ENCODE results near the gene SSTR1. TPM values are rescaled to one million over a fixed set of nuclear protein-coding genes. Genes with fewer than 3 reads are reported as not detected.
A peak's percentile ranks its signal among the peaks of the same experiment; 100 is the strongest.

The SSTR1 gene
- total and polyA plus RNA-seq, 2 experiments from 2014 or later, result 18.4 to 26.7 TPM

DNA sequence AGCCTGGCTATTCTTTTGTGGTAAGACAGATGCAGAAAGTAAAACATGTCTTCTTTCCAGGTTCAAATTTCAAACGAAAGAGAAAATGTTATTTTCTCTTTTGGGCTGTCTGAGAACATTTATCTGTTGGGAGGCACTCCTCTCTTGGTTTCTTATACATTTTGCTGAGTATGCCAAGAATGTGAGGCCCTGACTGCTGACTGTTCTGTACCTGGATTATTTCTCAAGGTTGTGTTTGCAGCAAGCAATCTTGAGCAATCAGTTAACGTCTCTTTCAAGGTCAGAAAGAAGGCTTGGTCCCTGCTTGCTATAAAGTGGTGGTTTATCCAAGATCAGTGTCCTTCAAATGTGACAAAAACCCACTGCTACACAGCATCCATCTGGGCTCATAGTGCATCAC, 9.8 kb downstream of the SSTR1 start:
- no peaks in the 10 kb centered on the region for H3K9me3 ChIP-seq (ENCODE audit: low read depth)
- no peak for DNase-seq
- no peaks in the 10 kb centered on the region for H4K20me1 ChIP-seq (ENCODE audit: insufficient read depth)
- TF ChIP-seq EZH2 (IDR thresholded peaks at IDR 0.05; ENCODE audit: insufficient read depth, poor library complexity, severe bottlenecking) (no peak), EZH2phosphoT487 (IDR thresholded peaks at IDR 0.05; ENCODE audit: insufficient read depth, low read depth) (no peak)
- no peak overlapping the region for H3K4me3 ChIP-seq
- H3F3A ChIP-seq (ENCODE audit: insufficient read depth), result peaks cover 33% of the 10 kb centered on the region
- no peak overlapping the region for H2AFZ ChIP-seq
- H3K4me1 ChIP-seq (ENCODE audit: insufficient read depth), result peaks cover 12% of the 10 kb centered on the region
- no peak overlapping the region for H3K27ac ChIP-seq
- H3K79me2 ChIP-seq (ENCODE audit: insufficient read depth), result peaks cover 5% of the 10 kb centered on the region; the same call in 1 of the 2 replicates
- no peaks in the 10 kb centered on the region for H3K9me2 ChIP-seq (ENCODE audit: insufficient read depth)
- H3K4me2 ChIP-seq (ENCODE audit: unreplicated experiment), result no peak overlapping the region
- no peaks in the 10 kb centered on the region for H3K27me3 ChIP-seq (replicated peaks; ENCODE audit: insufficient read depth)
- WGBS, 2 experiments (ENCODE audit: low coverage in 1 of 2, low lambda C conversion rate in 2 of 2, missing lambda C conversion rate in 2 of 2), result 42 to 64% methylated on average over 2 of the region's 2 CpGs
- H3K36me3 ChIP-seq (ENCODE audit: low read depth), result 0 out of 2 replicates have a peak, but pooled peaks cover 3% of the 10 kb centered on the region
- in situ Hi-C loops (cut with MboI), result loop anchor here (25.0 kb wide), 2 partner anchors 505 to 645 kb away; no protein-coding TSS in a partner anchor
- H3K9ac ChIP-seq, result no peak overlapping the region

DNA sequence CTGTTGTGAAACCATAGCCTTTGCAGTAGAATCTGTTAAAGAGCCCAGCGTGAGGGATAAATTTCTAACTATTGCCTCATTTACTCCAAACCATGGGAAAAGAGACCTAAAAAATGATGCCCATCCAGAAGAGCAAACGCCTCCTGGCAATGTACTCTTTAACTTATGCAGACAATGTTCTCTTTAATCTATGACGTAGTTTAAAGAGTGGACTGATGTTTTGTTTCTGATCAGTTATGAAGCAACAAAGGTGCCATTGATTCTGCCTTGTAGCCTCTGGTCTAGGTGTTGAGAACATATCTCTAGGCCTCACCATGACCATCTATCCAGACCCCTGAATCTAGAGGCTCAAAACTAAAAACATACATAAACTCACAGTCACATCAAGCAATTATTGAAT, 13.4 kb downstream of the SSTR1 start:
- no peak overlapping the region for H3K9ac ChIP-seq
- TF ChIP-seq EZH2 (IDR thresholded peaks at IDR 0.05; ENCODE audit: insufficient read depth, poor library complexity, severe bottlenecking) (no peak), EZH2phosphoT487 (IDR thresholded peaks at IDR 0.05; ENCODE audit: insufficient read depth, low read depth) (no peak)
- 0 out of 2 replicates have a peak, but pooled peaks cover under 1% of the 10 kb centered on the region for H3F3A ChIP-seq (ENCODE audit: insufficient read depth)
- H3K9me2 ChIP-seq (ENCODE audit: insufficient read depth), result no peaks in the 10 kb centered on the region
- no peak overlapping the region for H3K27ac ChIP-seq
- H3K27me3 ChIP-seq (replicated peaks; ENCODE audit: insufficient read depth), result no peaks in the 10 kb centered on the region
- H4K20me1 ChIP-seq (ENCODE audit: insufficient read depth), result no peaks in the 10 kb centered on the region
- H3K4me3 ChIP-seq, result no peak overlapping the region
- no peak overlapping the region for H2AFZ ChIP-seq
- no peaks in the 10 kb centered on the region for H3K9me3 ChIP-seq (ENCODE audit: low read depth)
- no peak overlapping the region for H3K4me2 ChIP-seq (ENCODE audit: unreplicated experiment)
- H3K36me3 ChIP-seq (ENCODE audit: low read depth), result no peaks in the 10 kb centered on the region
- H3K4me1 ChIP-seq (ENCODE audit: insufficient read depth), result no peaks in the 10 kb centered on the region; the same call in 1 of the 2 replicates
- in situ Hi-C loops (cut with MboI), result loop anchor here (25.0 kb wide), 2 partner anchors 509 to 641 kb away; no protein-coding TSS in a partner anchor
- 91 to 93% methylated on average over 3 of the region's 3 CpGs for WGBS, 2 experiments (ENCODE audit: low coverage in 1 of 2, low lambda C conversion rate in 2 of 2, missing lambda C conversion rate in 2 of 2)
- H3K79me2 ChIP-seq (ENCODE audit: insufficient read depth), result no peaks in the 10 kb centered on the region
- no peak for DNase-seq

DNA sequence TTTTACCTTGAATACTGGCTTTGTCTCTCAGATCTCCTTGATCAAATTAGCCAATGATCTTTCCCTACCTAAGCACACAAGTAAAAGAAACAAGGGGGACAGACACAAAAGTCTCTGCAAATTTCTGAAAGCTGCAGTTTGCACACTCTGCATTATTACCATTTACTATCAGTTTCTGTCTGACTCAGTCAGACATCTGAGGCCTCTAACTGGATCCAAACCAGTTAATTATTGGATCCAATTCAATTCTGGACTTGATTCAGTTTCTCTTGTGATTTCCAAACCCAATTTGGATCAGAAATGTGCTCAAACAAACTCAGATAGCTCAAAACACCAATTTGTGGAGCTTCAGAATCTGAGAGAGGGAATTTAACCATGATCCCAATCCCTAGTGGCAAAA, 16.6 kb downstream of the SSTR1 start:
- no peaks in the 10 kb centered on the region for H3K9me3 ChIP-seq (ENCODE audit: low read depth)
- DNase-seq, result no peak
- in situ Hi-C loops (cut with MboI), result loop anchor here (25.0 kb wide), 2 partner anchors 512 to 638 kb away; no protein-coding TSS in a partner anchor

DNA sequence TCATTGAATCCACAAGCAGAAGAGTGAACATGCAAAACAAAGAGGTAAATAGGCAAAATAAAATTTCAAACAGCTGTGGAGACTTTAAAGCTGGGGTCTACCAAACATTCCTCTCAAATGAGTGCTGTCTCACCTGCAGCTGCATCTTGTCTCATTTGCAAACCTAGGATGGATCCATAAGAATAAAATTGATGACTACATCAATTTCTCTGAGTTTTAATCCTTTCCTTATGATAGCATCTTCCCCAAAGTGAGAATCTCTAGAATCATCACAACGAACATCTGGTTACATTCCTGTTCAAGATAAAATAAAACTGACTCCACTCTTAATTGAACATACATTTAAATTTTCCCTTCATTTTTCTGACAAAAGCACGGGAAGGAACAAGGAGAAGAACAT, 18.2 kb downstream of the SSTR1 start:
- no peak for DNase-seq
- WGBS, 2 experiments (ENCODE audit: low coverage in 1 of 2, low lambda C conversion rate in 2 of 2, missing lambda C conversion rate in 2 of 2), result 71 to 76% methylated on average over 2 of the region's 2 CpGs
- TF ChIP-seq EZH2phosphoT487 (IDR thresholded peaks at IDR 0.05; ENCODE audit: insufficient read depth, low read depth), result no peak
- no peak for TF ChIP-seq EZH2 (IDR thresholded peaks at IDR 0.05; ENCODE audit: insufficient read depth, poor library complexity, severe bottlenecking)

More for the DNA sequence above, 16.6 kb downstream of the SSTR1 start:
- no peaks in the 10 kb centered on the region for H3K27me3 ChIP-seq (replicated peaks; ENCODE audit: insufficient read depth)
- H3K4me3 ChIP-seq, result no peak overlapping the region
- H4K20me1 ChIP-seq (ENCODE audit: insufficient read depth), result no peaks in the 10 kb centered on the region
- H2AFZ ChIP-seq, result peak overlapping the region; percentile 4; the same call in 1 of the 2 replicates
- no peak overlapping the region for H3K27ac ChIP-seq
- H3K9ac ChIP-seq, result no peak overlapping the region
- H3K4me1 ChIP-seq (ENCODE audit: insufficient read depth), result no peaks in the 10 kb centered on the region; the same call in 1 of the 2 replicates
- no peak overlapping the region for H3K4me2 ChIP-seq (ENCODE audit: unreplicated experiment)
- H3K9me2 ChIP-seq (ENCODE audit: insufficient read depth), result no peaks in the 10 kb centered on the region
- no peak for TF ChIP-seq EZH2phosphoT487 (IDR thresholded peaks at IDR 0.05; ENCODE audit: insufficient read depth, low read depth)
- no peak for TF ChIP-seq EZH2 (IDR thresholded peaks at IDR 0.05; ENCODE audit: insufficient read depth, poor library complexity, severe bottlenecking)
- no peaks in the 10 kb centered on the region for H3K36me3 ChIP-seq (ENCODE audit: low read depth)
- no peaks in the 10 kb centered on the region for H3F3A ChIP-seq (ENCODE audit: insufficient read depth)
- no peaks in the 10 kb centered on the region for H3K79me2 ChIP-seq (ENCODE audit: insufficient read depth)

DNA sequence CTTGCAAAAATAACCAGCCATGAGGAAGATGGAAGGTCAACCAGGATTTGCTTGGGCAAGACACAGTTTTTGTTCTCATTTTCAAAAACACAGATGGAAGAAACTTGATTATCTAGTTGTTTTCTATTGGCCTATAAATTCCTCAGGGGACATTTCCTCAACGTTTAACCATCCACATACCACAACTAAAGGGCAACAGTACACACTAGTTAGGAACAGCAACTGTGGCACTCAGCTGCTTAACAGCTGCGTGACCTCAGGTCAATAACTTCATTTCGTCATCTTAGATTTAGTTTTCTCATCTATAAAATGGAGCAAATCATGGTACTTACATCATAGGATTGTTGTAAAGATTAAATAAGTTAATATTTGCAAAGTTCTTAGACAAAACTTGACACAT, 18.7 kb downstream of the SSTR1 start:
- H3K27ac ChIP-seq, result no peak overlapping the region
- in situ Hi-C loops (cut with MboI), result no loop called here
- no peak for DNase-seq
- H3K9ac ChIP-seq, result no peak overlapping the region
- no peaks in the 10 kb centered on the region for H3K9me3 ChIP-seq (ENCODE audit: low read depth)
- no peak for TF ChIP-seq EZH2 (IDR thresholded peaks at IDR 0.05; ENCODE audit: insufficient read depth, poor library complexity, severe bottlenecking)
- no peak for TF ChIP-seq EZH2phosphoT487 (IDR thresholded peaks at IDR 0.05; ENCODE audit: insufficient read depth, low read depth)
- WGBS, 2 experiments (ENCODE audit: low coverage in 1 of 2, low lambda C conversion rate in 2 of 2, missing lambda C conversion rate in 2 of 2), result 70 to 76% methylated on average over 3 of the region's 3 CpGs
- no peaks in the 10 kb centered on the region for H3K36me3 ChIP-seq (ENCODE audit: low read depth)
- H3K4me2 ChIP-seq (ENCODE audit: unreplicated experiment), result no peak overlapping the region
- no peak overlapping the region for H2AFZ ChIP-seq
- H3K4me3 ChIP-seq, result no peak overlapping the region
- no peaks in the 10 kb centered on the region for H4K20me1 ChIP-seq (ENCODE audit: insufficient read depth)
- no peaks in the 10 kb centered on the region for H3K9me2 ChIP-seq (ENCODE audit: insufficient read depth)
- H3K4me1 ChIP-seq (ENCODE audit: insufficient read depth), result no peaks in the 10 kb centered on the region
- no peaks in the 10 kb centered on the region for H3K79me2 ChIP-seq (ENCODE audit: insufficient read depth)
- H3F3A ChIP-seq (ENCODE audit: insufficient read depth), result no peaks in the 10 kb centered on the region
- H3K27me3 ChIP-seq (replicated peaks; ENCODE audit: insufficient read depth), result no peaks in the 10 kb centered on the region

More for the DNA sequence above, 18.2 kb downstream of the SSTR1 start:
- Histone ChIP-seq H2AFZ (no peak overlapping the region), H3K27ac (no peak overlapping the region), H3K4me2 (ENCODE audit: unreplicated experiment) (no peak overlapping the region), H3K4me3 (no peak overlapping the region), H3K9ac (no peak overlapping the region), H3K9me3 (ENCODE audit: low read depth) (no peaks in the 10 kb centered on the region), H3F3A (ENCODE audit: insufficient read depth) (no peaks in the 10 kb centered on the region), H3K36me3 (ENCODE audit: low read depth) (no peaks in the 10 kb centered on the region), H3K4me1 (ENCODE audit: insufficient read depth) (no peaks in the 10 kb centered on the region), H3K79me2 (ENCODE audit: insufficient read depth) (no peaks in the 10 kb centered on the region), H4K20me1 (ENCODE audit: insufficient read depth) (no peaks in the 10 kb centered on the region), H3K9me2 (ENCODE audit: insufficient read depth) (no peaks in the 10 kb centered on the region), H3K27me3 (replicated peaks; ENCODE audit: insufficient read depth) (no peaks in the 10 kb centered on the region)
- in situ Hi-C loops (cut with MboI), result no loop called here
